Right atrium auricular region (tissue), 2 donors: Measurements from ENCODE around the gene HOXB8. TPM values are rescaled to one million over a fixed set of nuclear protein-coding genes. Genes with fewer than 3 reads are reported as not detected.
A peak's percentile ranks its signal among the peaks of the same experiment; 100 is the strongest.

Experiments used
- DNase-seq: peaks from one replicate; pipeline ENCODE4 v3.0.0-alpha.2; 2019; ENCODE audit warnings: low spot score
- H3K27ac ChIP-seq, 2 donors: fragments of 200-600 bp; sonication (generic); 1 replicate in 1 of 2; 2 replicates in 1 of 2; pipeline ENCODE4 v1.5.1; 2016 to 2019
- H3K27me3 ChIP-seq, 2 donors: fragments of 200-600 bp; sonication (generic); one replicate each; pipeline versions ENCODE4 v1.5.1 to v1.6.0; 2017 to 2019
- H3K36me3 ChIP-seq: fragments of 200-600 bp; sonication (generic); one replicate; pipeline ENCODE4 v1.5.1; 2016
- H3K4me1 ChIP-seq, 2 donors: fragments of 200-600 bp; sonication (generic); one replicate each; pipeline versions ENCODE4 v1.5.1 to v1.6.0; 2017 to 2019
- H3K4me3 ChIP-seq, 2 donors: fragments of 200-600 bp; sonication (generic); 1 replicate in 1 of 2; 2 replicates in 1 of 2; pipeline ENCODE4 v1.5.1; 2017 to 2019; ENCODE audit warnings: mild to moderate bottlenecking in 1 of 2, moderate library complexity in 1 of 2
- H3K9me3 ChIP-seq, 2 donors: fragments of 200-600 bp; sonication (generic); one replicate each; pipeline ENCODE4 v1.5.1; 2019
- CTCF ChIP-seq, 2 donors: fragments of 200-600 bp; sonication (generic); IDR thresholded peaks; one replicate each; pipeline ENCODE4 v1.5.1; 2019; ENCODE audit warnings: antibody characterized with exemption in 2 of 2
- total RNA-seq, 2 donors: library from RNA; depleted of rRNA; stranded (reverse); fragments of >200 nt; gene quantifications; one replicate each; pipeline ENCODE4 v1.1.0, GENCODE V29; 2016

HOXB8 gene
- total RNA-seq, 2 donors from 2014 or later = not detected

- no peak for TF ChIP-seq CTCF (IDR thresholded peaks at IDR 0.05)
- H3K4me1 ChIP-seq = no peaks in the 10 kb centered on the region
- H3K27ac ChIP-seq = no peak overlapping the region
- H3K36me3 ChIP-seq = no peaks in the 10 kb centered on the region
- H3K9me3 ChIP-seq = no peaks in the 10 kb centered on the region
- no peak for DNase-seq
- H3K4me3 ChIP-seq = no peak overlapping the region
- peaks cover 39 to 52% of the 10 kb centered on the region in 2 donors for H3K27me3 ChIP-seq
These were observed 25.1 kb upstream of the HOXB8 start for GRCh38 chr17:48639982-48640857.

GRCh38 chr17:48639136-48639535 lies 24.0 kb upstream of the HOXB8 start:
- Histone ChIP-seq H3K36me3 (no peaks in the 10 kb centered on the region), H3K9me3 (no peaks in the 10 kb centered on the region), H3K27ac (no peak overlapping the region), H3K4me1 (peaks cover 0 to under 1% of the 10 kb centered on the region in 2 donors), H3K27me3 (peaks cover 42 to 59% of the 10 kb centered on the region in 2 donors), H3K4me3 (no peak overlapping the region)
- TF ChIP-seq CTCF (IDR thresholded peaks at IDR 0.05) = no peak
- no peak for DNase-seq

GRCh38 chr17:48637323-48638260 lies 22.5 kb upstream of the HOXB8 start:
- DNase-seq = no peak
- no peak for TF ChIP-seq CTCF (IDR thresholded peaks at IDR 0.05)
- H3K36me3 ChIP-seq = no peaks in the 10 kb centered on the region
- peaks cover 53 to 69% of the 10 kb centered on the region in 2 donors for H3K27me3 ChIP-seq
- peaks cover 0 to 9% of the 10 kb centered on the region in 2 donors for H3K4me1 ChIP-seq
- no peak overlapping the region for H3K27ac ChIP-seq
- no peak overlapping the region for H3K4me3 ChIP-seq
- no peaks in the 10 kb centered on the region for H3K9me3 ChIP-seq

GRCh38 chr17:48636177-48637018 lies 21.3 kb upstream of the HOXB8 start:
- Histone ChIP-seq H3K9me3 (no peaks in the 10 kb centered on the region), H3K4me3 (no peak overlapping the region), H3K4me1 (peaks cover 0 to 9% of the 10 kb centered on the region in 2 donors), H3K27me3 (peaks cover 53 to 69% of the 10 kb centered on the region in 2 donors), H3K27ac (no peak overlapping the region), H3K36me3 (no peaks in the 10 kb centered on the region)
- no peak for DNase-seq
- TF ChIP-seq CTCF (IDR thresholded peaks at IDR 0.05) = peak; percentile 8 to 47
